ENCODE measurements around the gene BACE2. TPM values are rescaled to one million over a fixed set of nuclear protein-coding genes. Genes with fewer than 3 reads are reported as not detected.
"Not testable (repeated sequence)": the region's sequence is repeated elsewhere in the genome, so short reads cannot be mapped to it uniquely, and the experiment has no call there.

Gene BACE2
- total RNA-seq, 2 experiments from 2014 or later, result 0.79 to 2.4 TPM

- Mint-ChIP-seq H3K4me1 (no peaks in the 10 kb centered on the region), H3K36me3 (no peaks in the 10 kb centered on the region), H3K4me3 (no peak overlapping the region), H3K27me3 (peaks cover 8% of the 10 kb centered on the region), H3K27ac (no peak overlapping the region), H3K9me3 (ENCODE audit: low read depth) (no peaks in the 10 kb centered on the region)
- CTCF ChIA-PET, result no interaction called here
- DNase-seq (no peak), ATAC-seq (no peak)
Measured at GRCh38 chr21:41233916-41234315, 66.0 kb downstream of the BACE2 start.

GRCh38 chr21:41234569-41234968 is 66.6 kb downstream of the BACE2 start:
- no peaks in the 10 kb centered on the region for H3K36me3 Mint-ChIP-seq
- CTCF ChIA-PET, result no interaction called here
- H3K27ac Mint-ChIP-seq, result no peak overlapping the region
- H3K4me1 Mint-ChIP-seq, result no peaks in the 10 kb centered on the region
- H3K4me3 Mint-ChIP-seq, result no peak overlapping the region
- H3K9me3 Mint-ChIP-seq (ENCODE audit: low read depth), result no peaks in the 10 kb centered on the region
- ATAC-seq (no peak), DNase-seq (no peak)
- H3K27me3 Mint-ChIP-seq, result peaks cover 4% of the 10 kb centered on the region

GRCh38 chr21:41235201-41235600 is 67.2 kb downstream of the BACE2 start:
- H3K27ac Mint-ChIP-seq, result no peak overlapping the region
- ATAC-seq, result no peak
- CTCF ChIA-PET, result no interaction called here
- no peaks in the 10 kb centered on the region for H3K9me3 Mint-ChIP-seq (ENCODE audit: low read depth)
- no peaks in the 10 kb centered on the region for H3K4me1 Mint-ChIP-seq
- DNase-seq, result no peak
- no peaks in the 10 kb centered on the region for H3K36me3 Mint-ChIP-seq
- peaks cover 2% of the 10 kb centered on the region for H3K27me3 Mint-ChIP-seq
- no peak overlapping the region for H3K4me3 Mint-ChIP-seq

DNA sequence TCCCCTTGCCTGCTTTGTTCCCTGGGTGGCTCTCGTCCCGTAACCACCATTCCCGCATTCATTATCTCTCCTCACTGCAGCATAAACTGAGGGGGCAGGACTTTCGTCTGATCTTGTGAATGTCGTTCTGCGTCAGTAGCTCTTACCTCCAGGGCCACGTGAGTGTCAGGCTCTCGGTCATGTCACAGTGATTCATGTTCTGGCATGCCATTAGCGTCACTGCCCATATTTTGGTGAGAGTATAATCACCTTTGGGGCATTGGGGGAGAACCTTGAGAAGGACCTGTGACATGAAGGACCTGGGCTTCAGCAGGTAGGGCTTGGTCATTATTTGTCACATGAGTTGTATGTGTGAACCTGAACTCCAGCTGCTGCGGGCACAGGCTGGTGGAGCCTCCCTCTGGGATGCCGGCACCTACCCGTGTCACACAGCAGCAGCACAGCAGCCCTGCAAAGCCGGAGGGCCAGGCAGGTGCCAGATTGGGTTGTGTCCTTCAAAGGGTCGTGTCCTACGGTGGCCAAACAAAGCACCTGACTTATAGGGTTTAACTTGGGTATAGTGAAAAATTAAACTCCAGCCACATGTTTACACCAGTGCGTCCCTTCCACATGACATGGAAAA is 68.5 kb downstream of the BACE2 start:
- H3K27me3 Mint-ChIP-seq, result peaks cover 2% of the 10 kb centered on the region
- CTCF ChIA-PET, result no interaction called here
- no peaks in the 10 kb centered on the region for H3K4me1 Mint-ChIP-seq
- ATAC-seq (no peak), DNase-seq (no peak)
- no peaks in the 10 kb centered on the region for H3K36me3 Mint-ChIP-seq
- no peak overlapping the region for H3K4me3 Mint-ChIP-seq
- H3K9me3 Mint-ChIP-seq (ENCODE audit: low read depth), result no peaks in the 10 kb centered on the region
- H3K27ac Mint-ChIP-seq, result no peak overlapping the region

- H3K27ac Mint-ChIP-seq; CTCF ChIA-PET; DNase-seq; H3K27me3 Mint-ChIP-seq; H3K36me3 Mint-ChIP-seq; H3K4me1 Mint-ChIP-seq; H3K4me3 Mint-ChIP-seq; H3K9me3 Mint-ChIP-seq (ENCODE audit: low read depth); ATAC-seq: not testable (repeated sequence)
Measured at GRCh38 chr21:41238081-41238796, 70.3 kb downstream of the BACE2 start.

- H3K9me3 Mint-ChIP-seq (ENCODE audit: low read depth), result no peaks in the 10 kb centered on the region
- no peaks in the 10 kb centered on the region for H3K27me3 Mint-ChIP-seq
- no peak overlapping the region for H3K4me3 Mint-ChIP-seq
- CTCF ChIA-PET, result no interaction called here
- no peak for ATAC-seq
- H3K36me3 Mint-ChIP-seq, result no peaks in the 10 kb centered on the region
- H3K27ac Mint-ChIP-seq, result no peak overlapping the region
- H3K4me1 Mint-ChIP-seq, result no peaks in the 10 kb centered on the region
- no peak for DNase-seq
Measured at GRCh38 chr21:41240040-41240439, 72.1 kb downstream of the BACE2 start.

GRCh38 chr21:41241341-41241740 is 73.4 kb downstream of the BACE2 start:
- Mint-ChIP-seq H3K27ac (no peak overlapping the region), H3K4me3 (no peak overlapping the region), H3K36me3 (no peaks in the 10 kb centered on the region), H3K27me3 (no peaks in the 10 kb centered on the region), H3K4me1 (no peaks in the 10 kb centered on the region), H3K9me3 (ENCODE audit: low read depth) (no peaks in the 10 kb centered on the region)
- ATAC-seq (no peak), DNase-seq (no peak)
- CTCF ChIA-PET, result no interaction called here

- CTCF ChIA-PET, result no interaction called here
- DNase-seq, result no peak
- H3K4me3 Mint-ChIP-seq, result no peak overlapping the region
- H3K4me1 Mint-ChIP-seq, result no peaks in the 10 kb centered on the region
- ATAC-seq, result no peak
- H3K36me3 Mint-ChIP-seq, result no peaks in the 10 kb centered on the region
- no peak overlapping the region for H3K27ac Mint-ChIP-seq
- H3K9me3 Mint-ChIP-seq (ENCODE audit: low read depth), result no peaks in the 10 kb centered on the region
- no peaks in the 10 kb centered on the region for H3K27me3 Mint-ChIP-seq
Measured at GRCh38 chr21:41242238-41242829, 74.4 kb downstream of the BACE2 start.

DNA sequence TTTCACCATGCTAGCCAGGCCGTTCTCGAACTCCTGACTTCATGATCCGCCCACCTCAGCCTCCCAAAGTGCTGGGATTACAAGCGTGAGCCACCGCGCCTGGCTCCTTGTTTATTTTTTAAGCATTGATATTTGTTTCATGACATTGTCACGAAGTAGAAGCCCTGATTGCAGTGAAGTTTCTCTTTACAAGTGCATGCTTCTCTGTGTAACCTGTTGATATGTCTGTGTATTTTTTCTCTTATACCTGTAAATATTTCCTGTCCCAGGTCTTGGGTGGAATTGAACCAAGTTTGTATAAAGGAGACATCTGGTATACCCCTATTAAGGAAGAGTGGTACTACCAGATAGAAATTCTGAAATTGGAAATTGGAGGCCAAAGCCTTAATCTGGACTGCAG is 75.1 kb downstream of the BACE2 start:
- no peak for ATAC-seq
- DNase-seq, result no peak
- Mint-ChIP-seq H3K9me3 (ENCODE audit: low read depth) (no peaks in the 10 kb centered on the region), H3K4me3 (no peak overlapping the region), H3K27ac (no peak overlapping the region), H3K4me1 (no peaks in the 10 kb centered on the region), H3K27me3 (no peaks in the 10 kb centered on the region), H3K36me3 (no peaks in the 10 kb centered on the region)
- CTCF ChIA-PET, result no interaction called here

GRCh38 chr21:41244266-41244880 is 76.4 kb downstream of the BACE2 start:
- H3K4me1 Mint-ChIP-seq; H3K27me3 Mint-ChIP-seq; H3K27ac Mint-ChIP-seq; DNase-seq; ATAC-seq; H3K9me3 Mint-ChIP-seq (ENCODE audit: low read depth); CTCF ChIA-PET; H3K4me3 Mint-ChIP-seq; H3K36me3 Mint-ChIP-seq: not testable (repeated sequence)

DNA sequence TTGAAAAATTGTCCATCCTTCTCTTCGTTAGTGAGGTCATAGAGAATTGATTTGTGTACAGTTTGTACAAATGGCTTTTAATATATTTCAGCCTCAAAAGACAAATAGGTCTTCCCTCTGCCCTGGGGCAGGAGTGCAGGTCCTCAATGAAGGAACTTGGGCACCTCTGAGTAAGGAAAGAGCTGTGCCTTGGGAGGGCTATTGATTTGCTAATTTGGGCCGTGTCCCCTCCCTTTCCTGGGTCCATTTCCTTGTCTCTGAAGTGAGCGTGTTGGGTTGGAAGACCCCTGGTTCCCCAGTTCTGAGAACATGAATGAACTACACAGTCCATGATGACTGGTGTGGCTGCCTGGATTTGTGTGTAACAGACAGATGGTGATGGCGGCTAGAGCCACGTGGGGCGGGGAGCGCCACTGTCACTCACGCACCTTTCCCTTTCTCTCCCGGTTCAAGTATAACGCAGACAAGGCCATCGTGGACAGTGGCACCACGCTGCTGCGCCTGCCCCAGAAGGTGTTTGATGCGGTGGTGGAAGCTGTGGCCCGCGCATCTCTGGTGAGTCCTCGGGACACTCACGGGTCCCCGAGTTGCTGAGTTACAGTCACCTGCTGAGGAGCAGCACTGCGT is 77.7 kb downstream of the BACE2 start:
- no peak for ATAC-seq
- DNase-seq, result no peak
- Mint-ChIP-seq H3K4me1 (no peaks in the 10 kb centered on the region), H3K27me3 (no peaks in the 10 kb centered on the region), H3K27ac (no peak overlapping the region), H3K4me3 (no peak overlapping the region), H3K9me3 (ENCODE audit: low read depth) (no peaks in the 10 kb centered on the region), H3K36me3 (no peaks in the 10 kb centered on the region)
- CTCF ChIA-PET, result no interaction called here

DNA sequence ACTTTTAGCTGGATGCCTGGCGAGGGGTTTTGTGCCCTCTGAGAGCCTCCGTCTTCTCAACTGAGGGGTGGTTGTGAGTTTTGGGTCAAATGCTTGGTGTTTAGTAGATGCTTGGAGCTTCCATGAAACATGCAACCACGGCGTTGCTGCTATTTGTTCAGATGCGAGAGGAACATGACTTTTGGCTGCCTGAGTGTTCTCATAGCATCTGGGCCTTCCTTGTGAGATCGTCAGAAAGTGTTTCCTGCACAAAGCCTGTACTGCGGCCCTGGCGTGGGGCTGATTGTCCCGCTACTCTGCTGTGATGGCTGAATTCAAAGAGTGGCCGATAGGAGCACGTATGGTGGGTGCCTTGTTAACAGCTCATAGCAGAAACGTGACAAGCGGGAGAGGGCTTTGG is 78.8 kb downstream of the BACE2 start:
- Mint-ChIP-seq H3K27me3 (no peaks in the 10 kb centered on the region), H3K9me3 (ENCODE audit: low read depth) (no peaks in the 10 kb centered on the region), H3K4me1 (no peaks in the 10 kb centered on the region), H3K27ac (no peak overlapping the region), H3K4me3 (no peak overlapping the region), H3K36me3 (no peaks in the 10 kb centered on the region)
- CTCF ChIA-PET, result no interaction called here
- ATAC-seq (no peak), DNase-seq (no peak)

GRCh38 chr21:41247561-41248545 is 79.9 kb downstream of the BACE2 start:
- no peak overlapping the region for H3K4me3 Mint-ChIP-seq
- CTCF ChIA-PET, result no interaction called here
- no peak overlapping the region for H3K27ac Mint-ChIP-seq
- no peaks in the 10 kb centered on the region for H3K36me3 Mint-ChIP-seq
- no peaks in the 10 kb centered on the region for H3K4me1 Mint-ChIP-seq
- ATAC-seq, result no peak
- H3K27me3 Mint-ChIP-seq, result no peaks in the 10 kb centered on the region
- no peak for DNase-seq
- no peaks in the 10 kb centered on the region for H3K9me3 Mint-ChIP-seq (ENCODE audit: low read depth)

Measured in activated CD8-positive, alpha-beta memory T cell treated with anti-CD3 and anti-CD28 coated beads, Interleukin-2, amount 10 ng/mL, durations not matched to agents 7 days and 5 days (primary cell).